ENCODE measurements around the gene RASA3. TPM values are rescaled to one million over a fixed set of nuclear protein-coding genes. Genes with fewer than 3 reads are reported as not detected.

Gene RASA3
- total RNA-seq, 1 donor from 2014 or later = 2.9 TPM

DNA sequence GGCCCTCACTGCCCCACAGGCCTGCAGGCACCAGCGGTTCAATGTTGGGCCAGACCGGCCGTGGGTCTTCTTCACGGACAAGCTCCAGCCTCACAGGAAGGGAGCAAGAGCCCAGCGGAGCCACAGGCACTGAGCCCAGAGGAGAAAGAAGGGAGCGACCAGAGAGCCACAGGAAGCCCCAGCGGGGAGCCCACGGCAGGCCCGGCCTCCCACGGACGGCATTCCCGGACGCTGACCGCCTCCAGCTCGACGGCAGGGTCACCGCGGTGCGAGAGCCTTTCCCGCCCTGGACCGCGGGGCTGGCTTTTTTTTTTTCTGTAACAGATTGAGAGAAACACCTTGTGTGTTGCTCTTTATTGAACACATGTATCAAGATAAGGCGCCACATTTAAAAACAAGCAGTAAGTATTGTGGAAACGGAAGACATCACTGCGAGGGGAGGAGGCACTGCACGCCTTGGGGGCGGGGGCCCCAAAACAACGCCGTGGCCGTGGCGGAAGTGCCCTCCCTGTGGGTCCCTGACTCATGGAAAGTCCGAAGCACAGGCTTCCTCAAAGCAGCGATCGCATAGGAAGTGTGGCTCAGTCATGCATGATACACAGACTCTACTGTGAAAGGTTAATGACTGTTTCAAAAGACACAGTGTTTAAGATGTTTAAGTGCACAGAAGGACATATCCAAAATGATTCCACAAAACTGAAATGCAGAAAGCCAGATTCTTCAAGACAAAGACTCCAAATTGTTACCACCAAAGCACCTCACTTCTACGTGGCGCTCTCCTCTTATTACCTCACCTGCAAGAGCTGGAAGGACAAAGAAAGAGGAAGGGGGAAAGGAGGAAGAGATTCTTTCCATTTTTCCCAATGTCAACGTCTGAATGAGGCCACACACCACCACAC lies 3.5 kb downstream of the RASA3 start:
- Histone ChIP-seq H2AFZ (replicated peaks) (no peak overlapping the region), H3K4me1 (peaks cover 26% of the 10 kb centered on the region), H3K4me3 (no peak overlapping the region)

DNA sequence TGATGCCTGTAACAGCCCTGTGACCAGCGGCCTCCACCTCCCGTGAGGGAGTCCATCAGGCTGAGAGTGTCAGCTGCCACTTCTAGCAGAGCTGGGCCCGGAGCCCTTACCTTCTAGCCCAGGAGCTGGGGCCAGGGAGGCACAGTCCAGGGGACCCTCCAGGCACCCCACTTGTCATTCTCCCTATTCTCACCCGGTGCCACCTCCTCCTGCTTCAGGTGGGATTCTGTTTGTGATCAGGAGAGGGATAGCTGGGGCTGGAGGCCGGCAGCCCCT lies 4.1 kb downstream of the RASA3 start:
- peaks cover 4% of the 10 kb centered on the region for H3K36me3 Mint-ChIP-seq
- no peak for TF ChIP-seq EZH2 (IDR thresholded peaks at IDR 0.05)
- no peak for TF ChIP-seq EZH2phosphoT487 (IDR thresholded peaks at IDR 0.05)
- TF ChIP-seq, protein P1, sequence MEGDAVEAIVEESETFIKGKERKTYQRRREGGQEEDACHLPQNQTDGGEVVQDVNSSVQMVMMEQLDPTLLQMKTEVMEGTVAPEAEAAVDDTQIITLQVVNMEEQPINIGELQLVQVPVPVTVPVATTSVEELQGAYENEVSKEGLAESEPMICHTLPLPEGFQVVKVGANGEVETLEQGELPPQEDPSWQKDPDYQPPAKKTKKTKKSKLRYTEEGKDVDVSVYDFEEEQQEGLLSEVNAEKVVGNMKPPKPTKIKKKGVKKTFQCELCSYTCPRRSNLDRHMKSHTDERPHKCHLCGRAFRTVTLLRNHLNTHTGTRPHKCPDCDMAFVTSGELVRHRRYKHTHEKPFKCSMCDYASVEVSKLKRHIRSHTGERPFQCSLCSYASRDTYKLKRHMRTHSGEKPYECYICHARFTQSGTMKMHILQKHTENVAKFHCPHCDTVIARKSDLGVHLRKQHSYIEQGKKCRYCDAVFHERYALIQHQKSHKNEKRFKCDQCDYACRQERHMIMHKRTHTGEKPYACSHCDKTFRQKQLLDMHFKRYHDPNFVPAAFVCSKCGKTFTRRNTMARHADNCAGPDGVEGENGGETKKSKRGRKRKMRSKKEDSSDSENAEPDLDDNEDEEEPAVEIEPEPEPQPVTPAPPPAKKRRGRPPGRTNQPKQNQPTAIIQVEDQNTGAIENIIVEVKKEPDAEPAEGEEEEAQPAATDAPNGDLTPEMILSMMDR (IDR thresholded peaks at IDR 0.05) = no peak
- H2AFZ ChIP-seq (replicated peaks) = no peak overlapping the region
- no peaks in the 10 kb centered on the region for H3K9me3 ChIP-seq (ENCODE audit: low read depth)
- no peaks in the 10 kb centered on the region for H3K36me3 ChIP-seq
- H3K27me3 ChIP-seq = peaks cover 44% of the 10 kb centered on the region
- no peak overlapping the region for H3K27ac ChIP-seq
- H3K27ac Mint-ChIP-seq = peak overlapping the region; percentile 88
- DNase-seq (ENCODE audit: low spot score) = no peak
- H3K4me3 ChIP-seq = no peak overlapping the region
- no peak overlapping the region for H3K9ac ChIP-seq
- H3K27me3 Mint-ChIP-seq (ENCODE audit: insufficient read depth, low read depth) = peaks cover 8% of the 10 kb centered on the region
- H3K4me1 ChIP-seq = peaks cover 26% of the 10 kb centered on the region
- H3K4me3 Mint-ChIP-seq = peak overlapping the region; percentile 48
- no peaks in the 10 kb centered on the region for H3K9me3 Mint-ChIP-seq
- peaks cover 6% of the 10 kb centered on the region for H3F3A ChIP-seq (ENCODE audit: low read depth)
- H4K20me1 ChIP-seq (ENCODE audit: low read depth) = peaks cover 27% of the 10 kb centered on the region
- H3K4me1 Mint-ChIP-seq = peaks cover 69% of the 10 kb centered on the region
- no peak overlapping the region for H3K4me2 ChIP-seq
- H3K79me2 ChIP-seq (ENCODE audit: low read depth) = no peaks in the 10 kb centered on the region

More for the DNA sequence above, 3.5 kb downstream of the RASA3 start:
- peaks cover 4% of the 10 kb centered on the region for H3K36me3 Mint-ChIP-seq
- no peak for DNase-seq (ENCODE audit: low spot score)
- Histone ChIP-seq H3F3A (ENCODE audit: low read depth) (peaks cover 8% of the 10 kb centered on the region), H3K79me2 (ENCODE audit: low read depth) (no peaks in the 10 kb centered on the region), H4K20me1 (ENCODE audit: low read depth) (peaks cover 27% of the 10 kb centered on the region), H3K27me3 (peaks cover 44% of the 10 kb centered on the region), H3K9me3 (ENCODE audit: low read depth) (no peaks in the 10 kb centered on the region), H3K27ac (no peak overlapping the region), H3K36me3 (no peaks in the 10 kb centered on the region), H3K4me2 (peak overlapping the region; percentile 20), H3K9ac (no peak overlapping the region)
- peaks cover 9% of the 10 kb centered on the region for H3K27me3 Mint-ChIP-seq (ENCODE audit: insufficient read depth, low read depth)
- no peak for TF ChIP-seq EZH2phosphoT487 (IDR thresholded peaks at IDR 0.05)
- H3K9me3 Mint-ChIP-seq = no peaks in the 10 kb centered on the region
- H3K4me3 Mint-ChIP-seq = peak overlapping the region; percentile 66
- peak overlapping the region; percentile 16 for H3K27ac Mint-ChIP-seq
- H3K4me1 Mint-ChIP-seq = peaks cover 71% of the 10 kb centered on the region

DNA sequence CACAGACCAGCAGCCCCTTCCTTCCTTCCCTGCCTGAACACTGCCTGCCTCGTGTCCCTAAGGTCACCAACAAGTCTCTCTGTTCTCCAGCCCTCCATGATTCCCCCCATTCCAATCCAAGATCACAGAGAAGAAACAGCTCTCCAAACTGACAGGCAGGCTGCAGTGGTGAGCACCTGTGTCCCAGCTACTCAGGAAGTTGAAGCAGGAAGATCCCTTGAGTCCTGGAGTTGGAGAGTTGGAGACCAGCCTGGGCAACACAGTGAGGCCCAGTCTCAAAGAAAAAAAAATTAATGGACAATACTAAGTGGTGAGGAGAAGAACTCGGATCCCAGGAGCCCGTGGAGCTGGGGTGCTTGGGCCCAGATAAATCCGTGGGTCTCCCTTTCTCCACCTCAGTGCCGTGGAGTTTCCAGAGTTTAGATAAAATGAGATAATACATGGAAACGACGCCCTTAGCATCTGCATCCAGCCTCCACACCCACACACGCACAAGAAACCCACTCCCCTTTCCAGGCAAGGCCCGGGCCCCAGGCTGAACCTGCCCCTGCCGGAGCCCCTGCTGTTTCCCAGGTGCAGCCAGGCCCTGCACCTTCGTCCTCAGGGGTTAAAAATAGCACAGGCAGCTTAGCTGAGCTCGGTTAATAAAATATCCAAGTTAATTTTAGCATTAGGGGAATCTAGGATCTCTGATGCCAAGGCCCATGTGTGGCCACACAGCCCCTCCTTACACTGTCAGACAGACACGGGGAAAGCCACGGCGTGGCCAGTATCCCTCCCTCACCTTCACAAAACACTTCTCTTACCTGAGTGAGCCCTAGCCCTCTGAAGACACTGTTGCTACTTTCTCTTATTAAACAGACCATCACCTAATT lies 4.7 kb downstream of the RASA3 start:
- Histone ChIP-seq H3K4me1 (peaks cover 26% of the 10 kb centered on the region), H3K79me2 (ENCODE audit: low read depth) (no peaks in the 10 kb centered on the region), H3K4me2 (no peak overlapping the region), H4K20me1 (ENCODE audit: low read depth) (peaks cover 27% of the 10 kb centered on the region), H3K9me3 (ENCODE audit: low read depth) (no peaks in the 10 kb centered on the region), H3K4me3 (no peak overlapping the region), H3K27me3 (peaks cover 44% of the 10 kb centered on the region), H3F3A (ENCODE audit: low read depth) (peaks cover 4% of the 10 kb centered on the region), H2AFZ (replicated peaks) (no peak overlapping the region), H3K36me3 (no peaks in the 10 kb centered on the region), H3K27ac (no peak overlapping the region), H3K9ac (no peak overlapping the region)
- Mint-ChIP-seq H3K27ac (peak overlapping the region; percentile 88), H3K27me3 (ENCODE audit: insufficient read depth, low read depth) (peaks cover 8% of the 10 kb centered on the region), H3K4me3 (peak overlapping the region; percentile 48), H3K4me1 (peaks cover 73% of the 10 kb centered on the region), H3K9me3 (no peaks in the 10 kb centered on the region), H3K36me3 (peaks cover 4% of the 10 kb centered on the region)
- DNase-seq (ENCODE audit: low spot score) = no peak
- TF ChIP-seq, protein P1 (IDR thresholded peaks at IDR 0.05) = no peak
- no peak for TF ChIP-seq EZH2 (IDR thresholded peaks at IDR 0.05)
- TF ChIP-seq EZH2phosphoT487 (IDR thresholded peaks at IDR 0.05) = no peak

All from neural progenitor cell (in vitro differentiated cells).